HG03575 (cell line): ENCODE data around the gene KLRF2.

ENCODE experiments used
- ATAC-seq: cut with Tn5 transposase; IDR thresholded peaks from one replicate; pipeline ENCODE4 v1.9.1; 2021; ENCODE audit not compliant: unreplicated experiment, insufficient number of reproducible peaks, low FRiP score; ENCODE audit errors: extremely low read depth

KLRF2 gene

GRCh38 chr12:9926876-9927275 lies 45.6 kb downstream of the KLRF2 start:
- no peak for ATAC-seq

GRCh38 chr12:9928607-9929006 lies 47.3 kb downstream of the KLRF2 start:
- ATAC-seq, result no peak

DNA sequence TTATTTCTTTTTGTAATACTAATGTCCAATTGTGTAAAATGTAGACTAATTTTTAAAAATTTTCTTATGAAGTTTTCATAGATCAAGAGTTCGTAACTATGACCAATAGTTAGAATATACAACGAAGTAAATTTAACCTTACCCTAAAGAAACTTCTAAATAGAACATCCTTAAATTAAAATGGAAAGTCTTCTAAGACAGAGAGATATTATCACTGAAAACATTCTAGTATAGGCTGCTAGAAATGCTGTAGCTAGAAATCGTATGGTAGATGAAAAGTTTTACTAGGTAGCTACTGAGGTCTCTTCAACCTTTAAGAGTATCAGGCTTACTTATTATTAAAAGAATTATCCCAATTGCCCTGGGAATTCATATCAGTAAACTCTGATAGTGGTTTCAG lies 50.0 kb downstream of the KLRF2 start:
- ATAC-seq, result no peak

DNA sequence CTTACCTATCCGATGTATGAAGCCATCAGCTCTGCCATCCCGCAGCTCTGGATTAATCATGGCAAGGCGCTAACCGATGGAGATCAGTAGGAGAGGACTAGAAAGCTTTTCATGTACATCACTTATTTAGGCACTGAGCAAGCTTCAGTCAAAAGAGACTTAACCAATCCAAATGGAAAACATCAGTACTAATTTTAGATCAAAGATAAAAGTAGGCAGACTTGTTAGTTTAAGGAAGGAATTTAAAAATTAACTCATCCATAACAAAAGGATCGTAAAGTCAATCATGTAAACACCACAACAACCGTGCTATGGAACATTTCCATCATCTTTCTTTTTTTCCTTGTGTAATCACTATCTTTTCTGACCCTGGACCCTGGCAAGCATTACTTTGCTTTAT lies 51.0 kb downstream of the KLRF2 start, which contains the start of gene CLEC2A:
TSS of gene CLEC2A (minus strand) at position 101 of the 400 bp plus-strand sequence. CDS start at position 60, 41 bp downstream.
- ATAC-seq, result no peak

- no peak for ATAC-seq
Measured at GRCh38 chr12:9933958-9934357, 52.7 kb downstream of the KLRF2 start.

DNA sequence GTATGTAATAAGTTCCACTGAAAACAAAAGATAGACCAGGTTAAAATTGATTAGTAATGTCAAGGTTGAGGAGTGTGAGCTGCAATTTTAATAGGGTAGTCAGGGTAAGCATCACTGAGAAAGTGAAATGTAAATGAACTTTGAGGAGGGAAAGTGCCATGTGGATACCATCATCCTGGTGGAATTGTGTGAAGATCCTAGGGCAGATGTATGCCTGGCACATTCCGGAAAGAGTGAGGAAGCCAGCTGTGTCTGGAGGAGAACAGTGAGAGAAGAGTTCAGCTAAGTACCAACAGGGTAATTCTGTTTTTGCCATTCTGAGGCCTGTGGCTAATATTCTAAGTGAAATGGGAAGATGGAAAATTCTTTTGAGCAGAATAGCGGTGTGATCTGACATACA lies 53.7 kb downstream of the KLRF2 start:
- no peak for ATAC-seq

DNA sequence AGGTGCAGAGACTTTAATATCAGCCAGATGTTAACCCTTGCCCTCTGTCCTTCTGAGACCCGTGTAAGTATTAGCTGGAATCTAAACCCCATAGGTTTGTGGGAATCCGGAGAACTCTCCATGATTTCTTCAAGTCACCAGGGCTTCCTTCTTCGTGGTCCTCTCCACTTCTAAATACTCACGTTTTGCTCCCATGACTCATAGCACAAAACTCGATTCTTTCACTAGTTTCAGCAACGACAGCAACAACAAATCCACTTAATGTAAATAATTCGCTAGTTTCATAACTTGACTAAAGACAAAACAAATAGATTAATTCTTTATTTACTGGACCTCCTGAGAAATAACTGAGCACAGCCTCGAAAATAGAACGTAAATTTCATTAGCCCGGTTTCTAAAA lies 55.3 kb downstream of the KLRF2 start:
- ATAC-seq, result no peak

DNA sequence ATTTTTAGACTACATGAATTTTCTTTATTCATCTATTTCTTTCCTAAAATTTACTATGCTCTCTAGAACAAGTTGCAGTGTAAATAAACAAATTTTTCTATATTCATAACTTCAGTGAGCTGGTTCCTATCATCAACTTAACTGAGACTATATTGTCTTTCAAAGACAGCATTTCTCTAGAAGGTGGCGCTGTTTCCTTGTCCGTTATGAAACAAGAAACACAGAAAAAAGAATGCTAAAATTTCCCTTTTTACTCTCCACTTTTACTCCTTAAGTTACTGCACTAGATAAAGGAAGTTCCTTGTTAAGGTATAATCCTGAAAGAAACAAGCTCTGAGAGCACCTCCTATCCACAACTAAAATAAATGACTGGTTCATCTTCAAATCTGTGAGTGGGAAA lies 59.1 kb downstream of the KLRF2 start:
- no peak for ATAC-seq

GRCh38 chr12:9941838-9942237 lies 60.5 kb downstream of the KLRF2 start:
- ATAC-seq, result no peak

DNA sequence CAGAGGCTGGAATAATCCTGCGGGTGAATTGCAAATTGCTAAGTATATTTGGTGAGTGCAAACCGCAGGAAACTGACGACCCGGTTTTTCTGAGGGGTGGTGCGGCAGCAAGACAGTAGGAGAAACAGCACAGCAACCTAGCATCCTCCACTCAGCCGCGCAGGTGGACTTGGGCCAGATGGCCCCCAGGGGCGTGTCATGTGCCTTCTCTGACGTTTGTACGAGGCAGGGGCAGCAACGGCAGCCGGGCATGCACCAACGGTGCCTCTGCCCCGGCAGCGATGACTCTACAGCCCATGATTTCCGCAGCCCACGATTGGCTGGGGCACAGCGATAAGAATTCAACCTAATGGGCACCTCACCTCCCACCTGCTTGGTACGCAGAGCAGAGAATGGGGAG lies 62.0 kb downstream of the KLRF2 start:
- ATAC-seq, result no peak

GRCh38 chr12:9944391-9944790 lies 63.1 kb downstream of the KLRF2 start:
- ATAC-seq, result no peak
